A549 (cell line): ENCODE measurements around the gene MLXIP. TPM values are rescaled to one million over a fixed set of nuclear protein-coding genes. Genes with fewer than 3 reads are reported as not detected.

Source experiments
- ATAC-seq, 2 experiments: fragments of 200-7000 bp in 1 of 2; fragments of >200 bp in 1 of 2; cut with Nextera tagmentation in 1 of 2; cut with Tn5 transposase in 1 of 2; 3 replicates each; pipeline versions ENCODE4 v1.8.0 to v1.9.1; 2018 to 2020; ENCODE audit warnings: mild to moderate bottlenecking in 1 of 2, moderate library complexity in 1 of 2
- CTCF ChIA-PET: fragments of 300-600 bp; sonication (Branson Sonifier 250); formaldehyde crosslinking; extraction: SDS; loops from one replicate; lab custom pipeline; 2021; ENCODE audit warnings: antibody characterized with exemption, inconsistent platforms; lab: Yijun Ruan, JAX
- POLR2A ChIA-PET: fragments of 350-600 bp; formaldehyde crosslinking; extraction: SDS; loops from one replicate; lab custom pipeline; 2021; ENCODE audit warnings: antibody characterized with exemption, inconsistent platforms; lab: Yijun Ruan, JAX
- DNase-seq, 2 experiments: peaks; one replicate each; pipeline versions ENCODE4 v3.0.0 to v3.0.0-alpha.2; 2011 to 2016; ENCODE audit warnings: low read depth in 1 of 2, low spot score in 1 of 2
- FAIRE-seq: peaks from 2 replicates; lab custom pipeline; 2011; peaks lifted over from hg19 to GRCh38; lab: Jason Lieb, UNC
- H3K27ac ChIP-seq, 2 experiments: fragments of >200 bp; sonication (Bioruptor Twin); formaldehyde crosslinking; 3 replicates each; pipeline ENCODE4 v1.5.1; 2016 to 2017
- H3K4me1 ChIP-seq: fragments of >200 bp; sonication (Bioruptor Twin); formaldehyde crosslinking; 3 replicates; pipeline ENCODE4 v1.6.1; 2016
- H3K4me2 ChIP-seq: fragments of >200 bp; sonication (Bioruptor Twin); formaldehyde crosslinking; 3 replicates; pipeline ENCODE4 v1.6.1; 2016
- H3K4me3 ChIP-seq: fragments of >200 bp; sonication (Bioruptor Twin); formaldehyde crosslinking; 3 replicates; pipeline ENCODE4 v1.5.1; 2016
- H3K9me3 ChIP-seq: fragments of >200 bp; sonication (Bioruptor Twin); formaldehyde crosslinking; 3 replicates; pipeline ENCODE4 v1.6.1; 2016
- ATOH8 ChIP-seq: fragments of 250-450 bp; sonication (Bioruptor Pico); IDR thresholded peaks from 2 replicates; pipeline ENCODE4 v1.5.0; 2020; ENCODE audit warnings: low read depth, mild to moderate bottlenecking, moderate library complexity
- BCL3 ChIP-seq: fragments of >200 bp; sonication (Bioruptor Twin); formaldehyde crosslinking; IDR thresholded peaks from 3 replicates; pipeline ENCODE4 v1.6.1; 2016
- BHLHE40 ChIP-seq: IDR thresholded peaks from 2 replicates; pipeline ENCODE4 v1.6.1; 2012; ENCODE audit warnings: low read depth, low read length, inconsistent platforms
- CHD2 ChIP-seq: fragments of 150-350 bp; IDR thresholded peaks from 2 replicates; pipeline ENCODE4 v1.6.1; 2014; ENCODE audit warnings: low read length; ENCODE audit not compliant: partially characterized antibody
- CHD4 ChIP-seq: fragments of 200-600 bp; sonication (generic); IDR thresholded peaks from 2 replicates; pipeline ENCODE4 v1.6.1; 2016; ENCODE audit warnings: antibody characterized with exemption, mild to moderate bottlenecking, borderline replicate concordance
- ESRRA ChIP-seq: fragments of 150-350 bp; IDR thresholded peaks from 2 replicates; pipeline ENCODE4 v1.6.1; 2014; ENCODE audit warnings: mild to moderate bottlenecking, low read length, borderline replicate concordance
- FOSB ChIP-seq: fragments of 250-450 bp; sonication (Bioruptor Pico); IDR thresholded peaks from 2 replicates; pipeline ENCODE4 v1.5.0; 2020; ENCODE audit warnings: mild to moderate bottlenecking, moderate library complexity
- FOXS1 ChIP-seq: fragments of 250-450 bp; sonication (Bioruptor Pico); IDR thresholded peaks from 2 replicates; pipeline ENCODE4 v1.5.0; 2020; ENCODE audit warnings: mild to moderate bottlenecking, moderate library complexity
- HMGXB4 ChIP-seq: fragments of 250-450 bp; sonication (Bioruptor Pico); IDR thresholded peaks from 2 replicates; pipeline ENCODE4 v1.5.0; 2021; ENCODE audit warnings: mild to moderate bottlenecking, moderate library complexity, borderline replicate concordance
- HOXA7 ChIP-seq: fragments of 250-450 bp; sonication (Bioruptor Pico); IDR thresholded peaks from 2 replicates; pipeline ENCODE4 v1.5.0; 2020; ENCODE audit warnings: mild to moderate bottlenecking, moderate library complexity
- HOXB13 ChIP-seq: fragments of 250-450 bp; sonication (Bioruptor Pico); IDR thresholded peaks from 2 replicates; pipeline ENCODE4 v1.5.0; 2020; ENCODE audit warnings: low read depth, mild to moderate bottlenecking, moderate library complexity
- KDM1A ChIP-seq: fragments of 200-600 bp; sonication (generic); IDR thresholded peaks from 2 replicates; pipeline ENCODE4 v1.6.1; 2016; ENCODE audit warnings: low read depth, mild to moderate bottlenecking
- KDM5A ChIP-seq: fragments of 200-600 bp; sonication (generic); IDR thresholded peaks from 2 replicates; pipeline ENCODE4 v1.6.1; 2016; ENCODE audit warnings: antibody characterized with exemption, mild to moderate bottlenecking
- MAFK ChIP-seq: fragments of 450-650 bp; IDR thresholded peaks from 2 replicates; pipeline ENCODE4 v1.6.1; 2014; ENCODE audit not compliant: partially characterized antibody
- NR3C1 ChIP-seq: fragments of >200 bp; sonication (Bioruptor Twin); formaldehyde crosslinking; IDR thresholded peaks from 3 replicates; pipeline ENCODE4 v1.6.1; 2017
- PHF8 ChIP-seq: fragments of 200-600 bp; sonication (generic); IDR thresholded peaks from 2 replicates; pipeline ENCODE4 v1.6.1; 2016; ENCODE audit warnings: low read depth, mild to moderate bottlenecking, antibody characterized with exemption, moderate library complexity, borderline replicate concordance
- POLR2AphosphoS2 ChIP-seq: conservative IDR thresholded peaks from 2 replicates; pipeline ENCODE4 v1.6.1; 2012; ENCODE audit warnings: low read length, improper control_type of control experiment, inconsistent platforms
- RAD21 ChIP-seq, 2 experiments: fragments of >200 bp in 1 of 2; sonication (Bioruptor Twin) in 1 of 2; formaldehyde crosslinking in 1 of 2; IDR thresholded peaks in 1 of 2; conservative IDR thresholded peaks in 1 of 2; 2 replicates in 1 of 2; 3 replicates in 1 of 2; pipeline ENCODE4 v1.6.1; 2012 to 2018; ENCODE audit warnings: inconsistent platforms in 1 of 2
- RARB ChIP-seq: fragments of 250-450 bp; sonication (Bioruptor Pico); IDR thresholded peaks from 2 replicates; pipeline ENCODE4 v1.8.0; 2021; ENCODE audit warnings: mild to moderate bottlenecking, moderate library complexity
- SREBF2 ChIP-seq: fragments of 450-650 bp; IDR thresholded peaks from 2 replicates; pipeline ENCODE4 v1.6.1; 2014; ENCODE audit warnings: mild to moderate bottlenecking, moderate library complexity
- TFCP2L1 ChIP-seq: fragments of 250-450 bp; sonication (Bioruptor Pico); IDR thresholded peaks from 2 replicates; pipeline ENCODE4 v1.5.0; 2021; ENCODE audit warnings: mild to moderate bottlenecking
- TP53 ChIP-seq: fragments of 250-450 bp; sonication (Bioruptor Pico); IDR thresholded peaks from 2 replicates; pipeline ENCODE4 v1.5.0; 2021; ENCODE audit warnings: mild to moderate bottlenecking, moderate library complexity
- ZC3H11A ChIP-seq: fragments of 450-650 bp; IDR thresholded peaks from 2 replicates; pipeline ENCODE4 v1.6.1; 2014; ENCODE audit warnings: antibody characterized with exemption, mild to moderate bottlenecking
- ZFP36 ChIP-seq: fragments of 450-650 bp; IDR thresholded peaks from 2 replicates; pipeline ENCODE4 v1.6.1; 2014; ENCODE audit warnings: borderline replicate concordance; ENCODE audit not compliant: partially characterized antibody
- ZNF302 ChIP-seq: fragments of 250-450 bp; sonication (Bioruptor Pico); IDR thresholded peaks from 2 replicates; pipeline ENCODE4 v1.9.0; 2021; ENCODE audit warnings: inconsistent platforms, mild to moderate bottlenecking, moderate library complexity
- ZSCAN20 ChIP-seq: fragments of 250-450 bp; sonication (Bioruptor Pico); IDR thresholded peaks from 2 replicates; pipeline ENCODE4 v1.8.0; 2022; ENCODE audit warnings: mild to moderate bottlenecking, moderate library complexity
- WGBS: methylation state at CpG from one replicate; pipeline ENCODE4 v1.1.6; 2017; ENCODE audit errors: missing lambda C conversion rate; 5-methylcytosine and 5-hydroxymethylcytosine counted together
- polyA plus RNA-seq, 4 experiments: library from polyadenylated mRNA; depleted of rRNA in 3 of 4; stranded (reverse); fragments of >200 nt; fragmentation: RNase III in 1 of 4; extraction: RNeasy Plus Mini Kit Qiagen cat#74134 plus additional on column Dnase treatment in 1 of 4; gene quantifications; 2 replicates in 3 of 4; 3 replicates in 1 of 4; pipeline ENCODE4 v1.2.3, GENCODE V29; 2011 to 2017

Gene MLXIP
- polyA plus RNA-seq, 2 of the 4 experiments (the other 2 are of a cell fraction), result 7.0 to 21.4 TPM

GRCh38 chr12:122140467-122141257, 62.1 kb downstream of the MLXIP start:
- DNase-seq (no peak), ATAC-seq (no peak), FAIRE-seq (no peak)
- TF ChIP-seq ZSCAN20 (no peak), KDM1A (no peak), RAD21 (conservative IDR thresholded peaks at IDR 0.05 in 1 of 2, IDR thresholded peaks at IDR 0.05 in 1 of 2) (no peak), ZFP36 (no peak), TFCP2L1 (CRISPR knock-in tag) (no peak), ESRRA (no peak), BCL3 (no peak), POLR2AphosphoS2 (no peak), RARB (CRISPR knock-in tag) (no peak), ATOH8 (no peak), HOXA7 (CRISPR knock-in tag) (no peak), PHF8 (no peak), KDM5A (no peak), ZC3H11A (no peak), FOXS1 (CRISPR knock-in tag) (no peak)
- Histone ChIP-seq H3K4me1 (no peaks in the 10 kb centered on the region), H3K9me3 (no peaks in the 10 kb centered on the region), H3K4me2 (no peak overlapping the region), H3K4me3 (no peak overlapping the region), H3K27ac (no peak overlapping the region)
- ChIA-PET CTCF (interaction anchor here (1.0 to 2.5 kb wide), 8 partner anchors 10 to 177 kb away, joined by 3 to 15 read pairs (median 4); no protein-coding TSS in a partner anchor), POLR2A (no interaction called here)
- WGBS, result 92% methylated on average over 18 of the region's 19 CpGs

- Histone ChIP-seq H3K9me3 (no peaks in the 10 kb centered on the region), H3K27ac (no peak overlapping the region), H3K4me3 (no peak overlapping the region), H3K4me1 (no peaks in the 10 kb centered on the region), H3K4me2 (no peak overlapping the region)
- no peak for FAIRE-seq
- WGBS, result 90% methylated on average over 21 of the region's 21 CpGs
- TF ChIP-seq BHLHE40 (no peak), HOXB13 (CRISPR knock-in tag) (no peak), RARB (CRISPR knock-in tag) (no peak), SREBF2 (no peak), HMGXB4 (no peak), CHD2 (no peak), NR3C1 (no peak), ZNF302 (CRISPR knock-in tag) (no peak), MAFK (no peak), KDM5A (no peak), FOSB (CRISPR knock-in tag) (no peak), TP53 (CRISPR knock-in tag) (no peak), CHD4 (no peak), BCL3 (no peak), KDM1A (no peak)
- ChIA-PET CTCF (interaction anchor here (0.8 to 1.5 kb wide), 7 partner anchors 10 to 178 kb away, joined by 3 to 5 read pairs (median 3); no protein-coding TSS in a partner anchor), POLR2A (no interaction called here)
- no peak for ATAC-seq
- no peak for DNase-seq
Measured at GRCh38 chr12:122141911-122142725, 63.6 kb downstream of the MLXIP start.
